RPMI7951 (cell line): Measurements from ENCODE around the gene SRM. TPM values are rescaled to one million over a fixed set of nuclear protein-coding genes. Genes with fewer than 3 reads are reported as not detected.
A peak's percentile ranks its signal among the peaks of the same experiment; 100 is the strongest.
"Not testable (repeated sequence)": the region's sequence is repeated elsewhere in the genome, so short reads cannot be mapped to it uniquely, and the experiment has no call there.

Experiments used
- DNase-seq: peaks from one replicate; pipeline ENCODE4 v3.0.0-alpha.2; 2012; ENCODE audit warnings: low read depth
- total RNA-seq: library from RNA; depleted of rRNA; stranded (reverse); fragments of >200 nt; shearing (Covaris generic); gene quantifications from 2 replicates; pipeline ENCODE4 v1.2.3, GENCODE V29; 2014

The SRM gene
- total RNA-seq, 1 experiment from 2014 or later = 35.6 TPM

- DNase-seq = no peak
Measured at GRCh38 chr1:11044849-11045427, 14.9 kb downstream of the SRM start.

GRCh38 chr1:11044086-11044848 is 15.6 kb downstream of the SRM start:
- DNase-seq = no peak

GRCh38 chr1:11042995-11043874 is 16.6 kb downstream of the SRM start:
- DNase-seq = no peak

GRCh38 chr1:11042065-11042464 is 17.8 kb downstream of the SRM start:
- no peak for DNase-seq

- no peak for DNase-seq
Measured at GRCh38 chr1:11041048-11041447, 18.8 kb downstream of the SRM start.

GRCh38 chr1:11040105-11040429 is 19.8 kb downstream of the SRM start:
- not testable (repeated sequence) for DNase-seq

GRCh38 chr1:11039351-11040104 is 20.3 kb downstream of the SRM start:
- no peak for DNase-seq

- peak; percentile 72 for DNase-seq
Measured at GRCh38 chr1:11037740-11038182, 22.1 kb downstream of the SRM start.

GRCh38 chr1:11037019-11037739 is 22.6 kb downstream of the SRM start:
- DNase-seq = not testable (repeated sequence)

GRCh38 chr1:11031624-11032262 is 28.1 kb downstream of the SRM start:
- no peak for DNase-seq

GRCh38 chr1:11030865-11031264 is 29.0 kb downstream of the SRM start:
- no peak for DNase-seq

- DNase-seq = no peak
Measured at GRCh38 chr1:11028018-11028417, 31.8 kb downstream of the SRM start.

- no peak for DNase-seq
Measured at GRCh38 chr1:11027316-11027715, 32.5 kb downstream of the SRM start.

- no peak for DNase-seq
Measured at GRCh38 chr1:11026903-11027302, 32.9 kb downstream of the SRM start.

- DNase-seq = no peak
Measured at GRCh38 chr1:11026052-11026451, 33.8 kb downstream of the SRM start.

- no peak for DNase-seq
Measured at GRCh38 chr1:11025618-11026017, 34.2 kb downstream of the SRM start.

- DNase-seq = no peak
Measured at GRCh38 chr1:11024874-11025203, 35.0 kb downstream of the SRM start.

- no peak for DNase-seq
Measured at GRCh38 chr1:11024154-11024873, 35.5 kb downstream of the SRM start.

GRCh38 chr1:11023201-11023600 is 36.6 kb downstream of the SRM start:
- DNase-seq = no peak

GRCh38 chr1:11019971-11020370 is 39.8 kb downstream of the SRM start:
- DNase-seq = no peak
